Measurements from ENCODE around the gene LBHD2.
"Not testable (repeated sequence)": the region's sequence is repeated elsewhere in the genome, so short reads cannot be mapped to it uniquely, and the experiment has no call there.

Gene LBHD2

DNA sequence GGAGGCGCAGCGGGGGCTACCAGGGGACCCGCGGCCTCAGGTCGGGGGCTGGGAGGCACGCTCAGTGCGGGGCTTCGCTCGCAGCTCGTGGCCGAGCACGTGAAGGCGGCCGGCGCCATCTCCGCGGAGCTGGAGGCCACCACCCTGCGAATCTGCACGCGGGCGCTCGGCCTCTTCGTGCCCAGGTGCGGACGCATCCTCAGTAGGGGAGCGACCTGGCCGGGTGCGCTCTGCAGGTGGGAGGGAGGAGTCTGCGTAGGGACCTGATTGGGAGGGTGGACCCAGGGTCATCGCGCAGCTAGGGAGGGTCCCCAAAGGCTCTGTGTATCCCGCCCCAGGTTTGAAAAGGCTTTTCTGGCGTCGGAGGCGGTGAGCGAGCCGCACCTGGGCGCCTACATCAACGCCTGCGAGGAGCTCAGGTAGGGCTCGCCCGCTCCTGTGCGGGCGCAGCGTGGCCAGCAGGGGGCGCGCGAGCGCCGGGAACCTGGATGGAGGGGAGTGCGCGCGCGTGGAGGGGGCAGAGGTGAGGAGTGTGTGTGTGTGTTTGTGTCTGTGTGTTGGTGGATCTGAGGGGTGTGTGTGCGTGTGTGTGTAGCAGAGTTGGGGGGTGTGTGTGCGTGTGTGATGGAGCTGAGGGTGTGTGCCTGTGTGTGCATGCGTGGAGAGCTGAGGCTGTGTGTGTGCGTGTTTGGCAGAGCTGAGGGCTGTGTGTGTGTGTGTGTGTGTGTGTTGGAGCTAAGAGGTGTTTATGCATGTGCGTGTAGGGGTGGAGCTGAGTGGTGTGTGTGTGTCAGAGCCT lies 20.8 kb downstream of the LBHD2 start:
- no peak for DNase-seq

DNA sequence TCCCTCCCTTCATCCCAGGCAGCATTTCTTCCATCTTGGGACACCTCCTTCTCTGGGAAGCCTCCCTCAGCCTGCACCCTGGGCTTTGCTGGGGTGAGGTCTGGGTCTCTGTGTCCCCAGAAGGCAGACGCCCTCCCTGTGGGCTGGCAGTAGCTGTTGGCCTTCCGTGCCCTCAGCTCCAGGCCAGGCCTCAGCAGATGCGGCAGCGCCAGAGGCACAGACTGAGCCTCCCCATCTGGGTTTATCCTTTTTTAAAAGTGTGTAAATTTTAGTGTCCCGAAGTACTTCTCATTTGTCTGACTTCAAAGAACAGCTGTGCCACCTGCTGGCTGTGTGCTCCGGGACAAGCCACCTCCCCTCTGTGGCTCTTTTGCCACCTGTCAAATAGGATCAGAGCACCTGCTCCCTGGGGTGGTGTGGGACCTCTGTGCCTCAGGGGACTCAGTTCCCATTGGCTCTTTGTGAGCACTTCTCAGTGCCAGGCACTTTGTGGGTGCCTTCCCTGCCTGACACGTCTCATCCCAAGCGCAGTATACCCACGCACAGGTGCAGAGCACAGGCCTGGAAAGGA lies 21.7 kb downstream of the LBHD2 start:
- no peak for DNase-seq

GRCh38 chr14:103107455-103107854 lies 23.4 kb downstream of the LBHD2 start:
- no peak for DNase-seq

GRCh38 chr14:103107941-103108748 lies 24.1 kb downstream of the LBHD2 start:
- no peak for DNase-seq

GRCh38 chr14:103108749-103109207 lies 24.8 kb downstream of the LBHD2 start:
- no peak for DNase-seq

DNA sequence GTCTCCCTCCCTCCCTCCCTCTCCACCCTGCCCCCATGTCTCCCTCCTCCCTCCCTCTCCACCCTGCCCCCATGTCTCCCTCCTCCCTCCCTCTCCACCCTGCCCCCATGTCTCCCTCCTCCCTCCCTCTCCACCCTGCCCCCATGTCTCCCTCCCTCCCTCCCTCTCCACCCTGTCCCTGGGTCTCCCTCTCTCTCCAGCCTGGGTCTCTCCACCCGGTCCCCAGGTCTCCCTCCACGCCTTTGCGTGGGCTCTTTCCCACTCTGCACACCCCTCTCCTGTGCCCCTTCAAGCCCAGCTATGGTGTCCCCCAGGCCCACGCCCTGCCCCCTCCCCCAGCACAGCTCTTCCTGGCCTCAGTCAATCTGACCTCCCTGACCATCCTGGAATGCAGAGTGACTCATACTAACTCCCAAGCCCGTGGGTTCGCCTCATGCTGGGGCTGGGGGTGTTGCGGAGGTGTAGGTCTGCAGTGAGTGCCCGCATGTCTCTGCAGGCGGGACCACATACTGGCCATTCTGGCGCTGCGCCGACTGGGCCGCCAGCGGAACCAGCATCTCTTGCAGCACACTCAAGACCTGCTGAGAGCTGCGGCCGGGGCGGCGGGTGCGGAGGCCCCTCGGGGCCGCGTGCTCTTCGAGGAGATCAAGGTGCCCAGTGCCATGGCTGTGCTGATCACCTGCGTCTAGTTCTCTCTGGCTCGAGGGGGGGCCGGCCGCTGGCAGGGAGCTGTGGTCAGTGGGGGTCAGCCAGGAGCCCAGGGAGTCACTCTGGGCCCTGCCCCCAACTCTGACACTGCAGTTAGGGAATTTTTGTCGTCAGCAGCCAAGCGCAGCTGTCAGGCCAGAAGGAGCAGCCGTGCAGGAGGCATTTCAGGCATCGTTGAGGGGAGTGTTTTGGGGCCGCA lies 25.8 kb downstream of the LBHD2 start:
- DNase-seq, result peak; percentile 81

- no peak for DNase-seq
Observed at GRCh38 chr14:103110681-103111231, 26.7 kb downstream of the LBHD2 start.

GRCh38 chr14:103111232-103111868 lies 27.3 kb downstream of the LBHD2 start:
- DNase-seq, result no peak

GRCh38 chr14:103112400-103113243 lies 28.6 kb downstream of the LBHD2 start:
- no peak for DNase-seq

GRCh38 chr14:103113303-103113702 lies 29.3 kb downstream of the LBHD2 start:
- no peak for DNase-seq

- no peak for DNase-seq
Observed at GRCh38 chr14:103113774-103114173, 29.8 kb downstream of the LBHD2 start.

DNA sequence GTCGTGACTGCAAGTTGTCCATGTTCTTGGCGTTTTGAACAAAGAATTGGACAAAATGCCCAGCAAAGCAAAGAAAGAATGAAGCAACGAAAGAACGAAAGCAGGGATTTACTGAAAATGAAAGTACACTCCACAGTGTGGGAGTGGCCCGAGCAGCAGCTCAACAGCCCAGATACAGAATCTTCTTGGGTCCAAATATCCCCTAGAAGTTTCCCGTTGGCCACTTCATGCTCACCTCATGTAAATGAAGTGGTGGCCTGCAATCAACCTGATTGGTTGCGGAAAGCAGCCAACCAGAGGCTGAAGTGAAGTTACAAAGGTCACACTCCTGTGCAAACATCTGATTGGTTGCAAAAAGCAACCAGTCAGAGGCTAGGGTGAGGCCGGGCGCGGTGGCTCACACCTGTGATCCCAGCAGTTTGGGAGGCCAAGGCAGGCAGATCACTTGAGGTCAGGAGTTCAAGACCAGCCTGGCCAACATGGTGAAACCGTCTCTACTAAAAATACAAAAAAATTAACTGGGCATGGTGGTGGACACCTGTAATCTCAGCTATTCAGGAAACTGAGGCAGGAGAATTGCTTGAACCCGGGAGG lies 31.2 kb downstream of the LBHD2 start:
- DNase-seq, result not testable (repeated sequence)

GRCh38 chr14:103115845-103116572 lies 32.0 kb downstream of the LBHD2 start:
- no peak for DNase-seq

DNA sequence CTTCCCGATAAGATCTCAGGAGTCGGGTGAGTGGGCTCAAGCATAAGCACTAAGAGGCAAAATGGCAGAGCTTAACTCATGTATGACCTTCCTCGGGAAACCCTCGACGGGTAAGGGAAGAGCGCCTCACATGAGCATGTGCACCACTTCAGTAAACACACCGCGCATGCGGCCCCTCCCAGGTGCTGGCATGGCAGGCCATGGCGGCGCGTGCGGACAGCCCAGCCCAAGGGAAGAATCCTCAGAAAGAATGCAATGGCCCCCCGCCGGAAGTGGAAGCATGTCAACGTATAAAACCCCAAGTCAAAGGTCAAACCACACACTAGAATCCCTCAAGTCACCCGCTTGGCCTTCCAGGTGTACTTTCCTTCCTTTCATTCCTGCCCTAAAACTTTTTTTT lies 32.6 kb downstream of the LBHD2 start:
- DNase-seq, result no peak

DNA sequence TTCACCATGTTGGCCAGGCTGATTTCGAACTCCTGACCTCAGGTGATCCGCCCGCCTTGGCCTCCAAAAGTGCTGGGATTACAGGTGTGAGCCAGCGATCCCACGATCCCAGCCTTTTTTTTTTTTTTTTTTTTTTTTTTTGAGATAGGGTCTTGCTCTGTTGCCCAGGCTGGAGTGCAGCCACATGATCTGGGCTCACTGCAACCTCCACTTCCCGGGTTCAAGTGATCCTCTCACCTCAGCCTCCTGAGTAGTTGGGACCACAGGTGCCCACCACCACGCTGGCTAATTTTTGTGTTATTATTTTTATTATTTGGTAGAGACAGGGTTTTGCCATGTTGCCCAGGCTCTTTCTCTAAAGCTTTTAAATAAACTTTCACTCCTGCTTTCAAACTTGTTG lies 33.5 kb downstream of the LBHD2 start:
- not testable (repeated sequence) for DNase-seq

- no peak for DNase-seq
Observed at GRCh38 chr14:103118018-103118662, 34.1 kb downstream of the LBHD2 start.

- no peak for DNase-seq
Observed at GRCh38 chr14:103118663-103119404, 34.8 kb downstream of the LBHD2 start.

DNA sequence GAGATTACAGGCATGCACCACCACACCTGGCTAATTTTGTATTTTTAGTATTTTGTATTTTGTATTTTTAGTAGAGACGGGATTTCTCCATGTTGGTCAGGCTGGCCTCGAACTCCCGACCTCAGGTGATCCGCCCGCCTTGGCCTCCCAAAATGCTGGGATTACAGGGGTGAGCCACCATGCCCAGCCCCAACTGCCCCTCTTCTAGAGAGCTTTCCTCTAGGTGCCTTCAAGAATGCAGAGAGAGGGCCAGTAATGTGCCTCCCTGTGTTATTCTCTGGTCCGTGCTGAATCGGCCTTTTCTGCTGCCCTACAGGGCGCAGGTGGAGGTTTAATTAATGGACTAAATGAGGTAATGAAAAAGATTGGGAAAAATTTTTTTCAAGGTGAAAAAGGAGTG lies 35.5 kb downstream of the LBHD2 start:
- not testable (repeated sequence) for DNase-seq

Measured in fibroblast of skin of back (primary cell).